Measurements from ENCODE around the gene HSD17B8.
A peak's percentile ranks its signal among the peaks of the same experiment; 100 is the strongest.

The HSD17B8 gene

DNA sequence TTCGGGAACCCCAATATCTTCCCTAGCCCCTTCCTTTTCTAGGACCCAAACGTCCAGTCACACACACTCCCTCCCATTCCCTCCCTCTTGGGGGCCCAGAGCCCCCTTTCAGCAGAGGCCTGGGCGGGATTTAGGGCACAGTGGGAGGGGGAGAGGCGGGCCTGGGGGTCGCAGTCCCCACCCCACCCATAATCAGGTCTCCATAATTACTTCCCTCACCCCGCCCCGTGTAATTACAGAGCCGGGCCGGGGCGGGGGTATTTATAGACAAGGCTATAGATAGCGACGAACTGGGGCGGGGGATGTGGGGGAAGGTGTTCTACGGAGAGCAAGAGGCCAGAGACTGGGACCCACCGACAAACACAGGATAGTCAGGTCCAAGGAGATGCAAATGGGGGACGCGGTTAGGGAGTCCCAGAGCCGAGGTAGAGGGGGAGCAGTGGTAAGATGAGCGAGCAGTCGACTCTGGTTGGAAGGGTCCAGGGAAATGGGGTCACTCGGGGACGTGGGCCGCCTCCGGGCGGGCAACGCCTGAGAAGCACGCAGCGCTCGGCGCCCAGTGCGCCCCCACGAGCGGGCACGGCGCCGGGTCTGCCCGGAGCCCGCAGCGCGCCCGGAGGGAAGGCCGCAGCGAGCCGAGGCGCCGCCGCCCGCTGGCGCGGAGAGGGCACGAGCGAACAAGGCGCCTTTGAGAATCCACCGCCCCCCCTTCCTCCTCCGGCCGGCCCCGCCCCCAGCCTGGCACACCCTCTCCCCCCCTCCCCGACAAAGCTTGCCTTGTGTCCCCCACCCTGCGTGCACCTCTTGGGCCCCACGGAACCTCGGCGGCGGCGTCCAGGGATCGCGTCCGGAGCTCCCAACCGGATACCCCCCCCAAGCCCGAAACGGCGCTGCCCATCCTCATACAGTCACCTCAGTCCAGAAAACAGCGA is 11.5 kb upstream of the HSD17B8 start:
- peak in 2 of 3 experiments; percentile 52 to 55 for DNase-seq

DNA sequence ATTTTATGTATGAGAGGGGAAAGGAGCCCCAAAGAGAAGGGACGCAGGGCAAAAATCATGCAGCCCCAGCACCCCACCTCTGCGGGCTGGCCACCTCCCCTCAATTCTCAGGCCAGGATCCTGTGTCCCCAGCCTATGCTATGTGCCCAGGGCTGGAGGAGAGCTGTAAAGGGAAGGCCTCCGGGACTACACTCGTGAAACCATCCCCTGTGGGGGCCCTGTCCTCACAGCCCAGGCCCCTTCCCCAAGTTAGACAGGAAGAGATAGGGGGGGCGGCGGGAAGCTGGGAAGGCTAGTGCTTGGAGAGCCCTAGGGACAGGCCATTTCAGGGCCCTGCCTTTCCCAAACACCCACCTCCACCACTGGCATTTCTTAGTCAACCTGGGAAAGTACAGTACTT is 10.8 kb upstream of the HSD17B8 start:
- no peak for DNase-seq

DNA sequence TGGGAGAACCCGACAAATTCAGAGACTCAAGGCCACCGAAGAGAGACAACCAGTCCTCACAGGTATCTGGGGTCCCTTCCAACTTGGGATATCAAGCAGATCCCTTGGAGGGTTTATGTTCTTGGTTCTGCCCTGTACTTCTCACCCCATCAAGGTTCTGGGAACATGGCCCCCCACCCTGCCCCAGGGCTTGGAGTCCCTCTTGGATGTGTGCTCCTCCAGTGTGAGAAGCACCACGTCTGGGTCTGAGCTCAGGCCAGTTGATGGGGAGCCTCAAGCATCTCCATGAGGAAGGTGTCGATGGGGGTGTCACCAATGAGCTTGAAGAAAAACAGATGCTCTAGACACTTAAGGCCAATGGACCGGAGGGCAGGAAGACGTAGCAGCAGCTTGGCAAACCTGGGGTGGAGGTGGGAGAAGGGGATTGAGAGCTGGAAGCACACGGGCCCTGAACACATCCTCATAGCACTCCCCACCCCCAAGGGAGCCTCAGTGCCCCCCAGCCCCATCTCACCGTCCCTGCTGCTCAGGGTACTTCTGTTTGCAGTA is 9.9 kb upstream of the HSD17B8 start:
- DNase-seq, result no peak

DNA sequence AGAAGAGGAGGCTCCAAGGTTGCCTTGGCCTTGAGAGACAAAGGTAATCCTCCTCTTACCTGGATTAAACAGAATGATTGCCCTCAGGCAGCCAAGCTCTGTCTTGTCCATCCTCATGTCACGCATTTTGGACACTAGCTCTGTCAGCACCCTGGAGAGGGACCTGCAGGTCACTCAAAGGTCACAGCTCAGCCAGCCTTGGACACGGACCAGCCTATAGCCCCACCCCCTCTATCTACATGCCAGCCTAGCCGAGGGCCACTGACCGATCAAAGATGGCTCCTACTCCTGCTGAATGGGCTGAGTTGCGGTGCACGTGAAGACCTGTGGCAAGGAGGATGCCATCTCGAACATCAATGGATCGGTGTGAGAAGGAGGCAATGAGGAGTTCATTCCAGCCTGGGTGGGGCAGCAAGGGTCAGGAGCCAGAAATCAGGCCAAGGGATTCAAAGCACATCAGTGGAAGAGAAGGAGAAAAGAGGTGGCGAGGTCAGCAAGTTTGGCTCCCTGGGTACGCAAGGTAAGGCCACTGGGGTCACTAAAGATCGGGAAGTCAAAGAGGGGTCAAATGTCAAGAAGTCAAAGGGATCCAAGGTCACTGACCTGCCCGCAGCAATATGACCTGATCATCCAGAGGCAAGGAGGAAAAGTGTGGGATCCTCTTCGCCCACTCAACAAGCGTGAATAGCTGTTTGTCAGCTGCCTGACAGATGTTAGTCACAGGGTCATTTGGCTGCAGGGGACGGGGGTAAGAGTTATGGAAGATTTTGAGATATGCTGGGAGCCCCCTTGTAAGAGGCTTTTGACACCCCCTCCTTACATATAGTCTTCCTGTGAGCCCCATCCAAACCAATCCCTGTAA is 8.9 kb upstream of the HSD17B8 start:
- DNase-seq, result no peak

DNA sequence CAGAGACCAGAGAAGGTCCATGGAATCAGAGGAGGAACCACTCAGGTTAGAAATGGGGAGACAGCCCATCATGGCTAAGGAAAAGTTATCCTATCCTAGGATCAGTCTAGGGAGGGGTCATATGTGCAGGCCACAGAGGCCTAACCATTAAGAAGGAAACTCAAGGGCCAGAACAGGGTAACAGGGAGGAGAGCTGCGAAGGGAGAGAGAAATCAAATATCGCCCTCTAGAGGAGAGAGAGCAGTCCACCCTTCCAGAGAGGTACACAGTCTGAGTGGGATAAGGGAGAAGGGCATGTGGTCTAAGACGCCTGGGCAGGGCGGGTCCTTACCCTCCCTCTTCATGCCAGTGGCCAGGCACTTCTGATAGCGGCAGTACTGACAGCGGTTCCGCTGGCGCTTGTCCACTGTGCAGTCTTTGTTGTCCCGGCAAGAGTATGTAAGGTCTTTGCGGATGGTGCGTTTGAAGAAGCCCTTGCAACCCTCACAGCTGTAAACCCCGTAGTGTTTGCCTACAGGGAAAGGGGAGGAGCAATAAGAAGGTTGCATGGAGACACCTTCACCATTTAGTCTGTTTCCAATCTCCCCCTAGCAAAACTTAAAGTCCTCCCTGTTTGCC is 6.9 kb upstream of the HSD17B8 start:
- peak; percentile 12 to 44 (median 16) for DNase-seq

DNA sequence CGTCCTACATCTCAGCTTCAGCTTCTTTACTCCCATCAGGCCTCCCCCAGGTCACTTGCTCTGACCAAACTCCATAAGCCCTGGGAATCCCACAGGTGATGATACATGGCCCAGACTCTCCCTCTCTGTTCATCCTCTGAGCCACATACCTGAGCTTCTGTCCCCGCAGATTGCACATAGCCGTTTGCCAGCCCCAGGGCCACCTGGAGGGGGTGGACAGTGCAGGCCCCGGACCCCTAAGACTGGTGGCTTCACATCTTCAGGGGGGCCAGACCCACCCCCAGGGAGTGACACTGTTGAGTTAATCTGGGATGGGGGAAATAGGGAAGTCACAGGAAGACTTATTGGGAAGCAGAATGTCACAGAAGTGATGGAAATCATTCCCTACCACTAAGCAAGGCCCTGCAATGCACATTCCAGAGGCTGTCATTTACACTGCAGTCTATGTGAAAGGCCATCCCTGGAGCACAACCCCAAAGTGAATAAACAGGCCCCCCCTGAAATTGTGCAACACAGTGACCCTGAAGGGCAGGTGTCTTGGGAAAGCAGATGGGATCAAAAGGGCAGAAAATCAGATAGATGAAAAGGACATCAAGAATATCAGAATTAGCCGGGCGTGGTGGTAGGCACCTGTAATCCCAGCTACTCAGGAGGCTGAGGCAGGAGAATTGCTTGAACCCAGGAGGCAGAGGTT is 6.1 kb upstream of the HSD17B8 start:
- DNase-seq, result no peak

DNA sequence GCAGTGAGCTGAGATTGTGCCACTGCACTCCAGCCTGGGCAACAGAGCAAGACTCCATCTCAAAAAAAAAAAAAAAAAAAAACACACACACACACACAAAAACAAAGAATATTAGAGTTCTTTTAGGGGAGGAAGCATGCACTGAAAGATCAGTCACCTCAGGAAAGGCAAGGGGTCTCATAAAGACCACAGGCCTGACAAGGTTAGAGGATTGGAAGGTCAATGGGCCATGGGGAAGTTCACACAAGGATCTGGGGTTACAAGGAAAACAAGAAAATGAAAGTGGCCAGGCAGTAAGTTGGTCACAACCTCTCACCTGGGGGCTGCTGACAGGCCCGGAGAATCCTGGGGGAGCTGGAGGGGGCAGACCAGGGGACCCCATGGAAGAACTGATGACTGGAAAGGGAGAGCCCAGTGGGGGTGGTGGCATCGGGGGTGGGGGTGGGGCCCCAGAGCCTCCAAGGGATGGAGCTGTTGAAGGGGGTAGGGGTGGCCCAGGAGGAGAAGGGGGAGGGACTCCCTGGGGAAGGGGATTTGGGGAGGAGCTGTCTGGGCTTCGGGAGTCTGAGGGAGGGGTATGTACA is 5.5 kb upstream of the HSD17B8 start:
- no peak for DNase-seq

DNA sequence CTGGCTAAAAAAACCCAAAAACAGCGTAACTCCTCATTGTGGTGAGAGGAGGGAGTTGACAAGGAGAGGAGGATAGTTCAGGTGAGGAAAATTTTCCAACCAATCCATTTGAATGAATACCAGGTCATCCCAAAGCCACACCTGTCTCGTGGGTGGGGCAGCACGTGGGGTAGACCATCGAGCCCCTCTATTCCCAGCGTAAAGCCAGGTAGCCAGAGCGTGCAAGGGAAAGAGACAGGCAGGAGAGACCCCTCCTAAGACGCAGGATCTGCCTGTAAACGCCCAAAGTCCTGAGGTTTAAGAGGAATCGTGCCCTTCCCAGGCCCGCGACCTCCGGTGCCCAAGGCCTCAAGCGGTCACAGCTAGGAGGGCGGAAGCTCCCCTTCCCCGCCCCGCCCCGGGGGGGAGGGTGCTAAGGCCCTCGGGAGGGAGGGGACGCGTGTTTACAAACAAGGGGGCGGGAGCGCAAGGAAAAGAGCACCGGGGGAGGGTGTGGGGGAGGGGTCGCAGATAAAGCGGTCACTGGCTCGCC is 4.7 kb upstream of the HSD17B8 start:
- peak; percentile 65 to 87 (median 86) for DNase-seq

DNA sequence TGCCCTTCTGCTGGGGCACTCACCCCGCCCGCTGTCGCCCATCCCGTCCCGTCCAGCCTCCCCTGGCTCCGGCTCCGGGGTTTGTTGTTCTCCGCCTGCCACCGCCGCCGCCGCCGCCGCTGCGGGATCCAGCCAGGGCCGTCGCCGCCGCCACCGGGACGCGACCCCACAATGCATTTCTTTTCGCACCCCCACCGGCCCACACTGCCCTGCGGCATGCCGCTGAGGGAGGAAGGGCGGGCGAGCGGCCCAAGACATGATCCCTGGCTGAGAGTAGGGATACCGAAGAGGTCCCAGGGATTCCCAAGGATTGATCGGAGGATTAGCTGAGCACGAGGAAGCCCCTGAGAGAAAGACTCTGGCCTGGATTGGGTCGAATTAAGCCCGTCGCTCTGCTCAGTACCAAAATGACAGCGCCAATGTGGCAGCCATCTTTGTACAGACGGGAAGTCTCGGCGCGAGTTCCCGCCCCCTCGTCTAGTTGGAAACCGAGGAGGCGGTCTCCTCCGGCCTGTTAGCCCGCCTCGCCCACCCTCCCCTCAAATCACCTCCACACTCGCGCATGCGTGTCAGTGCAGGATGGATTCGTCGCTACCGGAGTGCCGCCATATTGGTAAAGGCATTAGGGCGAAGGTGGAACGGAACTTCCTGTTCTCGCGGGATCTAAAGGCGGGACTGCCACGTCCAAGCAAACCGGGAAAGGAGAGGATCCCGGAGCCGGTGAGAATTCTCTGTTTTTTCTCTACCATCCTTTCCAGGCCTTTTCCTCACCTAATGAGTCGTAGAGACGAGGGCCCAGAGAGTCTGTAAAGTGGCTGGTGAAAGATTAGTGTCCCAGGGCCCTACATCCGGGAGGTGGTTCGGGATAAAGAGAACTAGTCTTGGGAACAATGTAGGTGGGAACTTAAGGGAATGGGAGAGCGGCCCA is 4.0 kb upstream of the HSD17B8 start, which contains the start of the genes RXRB and SLC39A7:
TSS of gene RXRB (minus strand) at position 447 of the 928 bp plus-strand sequence. CDS start at position 258, 189 bp downstream.
TSS of gene SLC39A7 (plus strand) at position 649 of the 928 bp plus-strand sequence. CDS start 379 bp downstream, outside the sequence.
- peak; percentile 98 to 99 (median 99) for DNase-seq

DNA sequence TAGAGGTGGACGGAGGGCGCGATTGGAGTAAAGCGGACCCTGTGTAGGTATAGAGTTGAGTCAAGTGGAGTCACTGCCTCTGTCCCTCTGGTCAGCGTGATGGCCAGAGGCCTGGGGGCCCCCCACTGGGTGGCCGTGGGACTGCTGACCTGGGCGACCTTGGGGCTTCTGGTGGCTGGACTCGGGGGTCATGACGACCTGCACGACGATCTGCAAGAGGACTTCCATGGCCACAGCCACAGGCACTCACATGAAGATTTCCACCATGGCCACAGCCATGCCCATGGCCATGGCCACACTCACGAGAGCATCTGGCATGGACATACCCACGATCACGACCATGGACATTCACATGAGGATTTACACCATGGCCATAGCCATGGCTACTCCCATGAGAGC is 3.3 kb upstream of the HSD17B8 start:
- DNase-seq, result no peak

DNA sequence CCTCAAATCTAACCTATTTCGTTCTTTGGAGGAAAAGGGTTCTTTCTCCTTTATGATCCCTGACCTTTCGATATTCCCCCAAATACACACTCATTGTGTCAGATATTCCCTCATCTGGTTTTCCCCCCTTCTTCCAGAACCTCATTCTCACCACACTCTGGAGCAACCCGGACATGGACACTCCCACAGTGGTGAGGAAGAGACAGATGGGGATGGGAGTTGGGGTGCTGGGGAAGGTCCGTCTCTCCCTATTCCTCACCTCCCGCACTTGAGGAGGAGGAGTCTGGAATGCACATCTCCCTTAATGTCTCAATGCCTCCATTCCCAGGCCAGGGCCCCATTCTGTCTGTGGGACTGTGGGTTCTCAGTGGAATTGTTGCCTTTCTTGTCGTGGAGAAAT is 2.5 kb upstream of the HSD17B8 start:
- DNase-seq, result no peak

DNA sequence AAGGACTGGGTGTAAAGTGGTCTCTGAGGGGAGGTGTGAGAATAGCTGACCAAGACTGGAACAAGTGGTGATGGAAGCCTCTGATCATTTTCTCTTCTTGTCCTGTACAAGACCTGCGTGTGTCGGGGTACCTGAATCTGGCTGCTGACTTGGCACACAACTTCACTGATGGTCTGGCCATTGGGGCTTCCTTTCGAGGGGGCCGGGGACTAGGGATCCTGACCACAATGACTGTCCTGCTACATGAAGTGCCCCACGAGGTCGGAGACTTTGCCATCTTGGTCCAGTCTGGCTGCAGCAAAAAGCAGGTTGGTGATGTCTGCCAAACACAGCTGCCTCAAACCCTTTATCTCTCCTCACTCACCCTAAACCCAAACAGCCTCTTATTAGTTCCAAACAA is 1.7 kb upstream of the HSD17B8 start:
- no peak for DNase-seq

DNA sequence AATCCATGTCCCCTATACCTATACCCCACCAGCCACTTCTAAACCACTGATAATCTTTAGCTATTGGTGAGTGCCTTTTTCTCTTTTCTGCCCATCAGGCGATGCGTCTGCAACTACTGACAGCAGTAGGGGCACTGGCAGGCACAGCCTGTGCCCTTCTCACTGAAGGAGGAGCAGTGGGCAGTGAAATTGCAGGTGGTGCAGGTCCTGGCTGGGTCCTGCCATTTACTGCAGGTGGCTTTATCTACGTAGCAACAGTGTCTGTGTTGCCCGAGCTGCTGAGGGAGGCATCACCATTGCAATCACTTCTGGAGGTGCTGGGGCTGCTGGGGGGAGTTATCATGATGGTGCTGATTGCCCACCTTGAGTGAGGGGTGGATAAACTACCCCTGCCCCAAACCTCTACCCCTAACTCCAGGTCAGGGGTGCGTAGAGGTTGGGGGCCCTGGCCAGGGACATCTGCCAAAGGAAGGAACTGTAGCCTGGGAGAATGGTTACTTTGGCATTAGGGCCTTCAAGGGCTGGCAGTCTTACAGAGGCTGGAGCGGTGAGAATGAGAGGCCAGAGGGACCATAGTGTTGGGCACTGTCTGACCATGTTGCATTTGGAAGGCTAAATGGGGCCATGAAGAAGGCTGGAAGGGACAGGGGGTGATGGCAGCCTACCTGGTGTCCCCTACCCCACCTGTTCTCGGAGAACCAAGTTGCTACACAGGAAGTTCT is 851 bp upstream of the HSD17B8 start:
- no peak for DNase-seq

DNA sequence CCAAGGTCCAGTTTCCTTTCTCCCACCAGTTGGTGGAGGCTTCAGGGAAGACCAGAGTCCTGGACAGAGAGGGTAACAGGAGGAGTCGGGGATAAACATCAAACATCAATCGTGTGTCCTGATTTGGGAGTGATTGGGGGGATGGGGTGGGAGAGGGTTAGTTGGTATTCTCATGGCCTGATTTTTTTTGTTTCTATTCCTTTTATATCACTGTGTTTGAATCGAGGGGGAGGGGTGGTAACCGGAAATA is 365 bp upstream of the HSD17B8 start:
- no peak for DNase-seq

DNA sequence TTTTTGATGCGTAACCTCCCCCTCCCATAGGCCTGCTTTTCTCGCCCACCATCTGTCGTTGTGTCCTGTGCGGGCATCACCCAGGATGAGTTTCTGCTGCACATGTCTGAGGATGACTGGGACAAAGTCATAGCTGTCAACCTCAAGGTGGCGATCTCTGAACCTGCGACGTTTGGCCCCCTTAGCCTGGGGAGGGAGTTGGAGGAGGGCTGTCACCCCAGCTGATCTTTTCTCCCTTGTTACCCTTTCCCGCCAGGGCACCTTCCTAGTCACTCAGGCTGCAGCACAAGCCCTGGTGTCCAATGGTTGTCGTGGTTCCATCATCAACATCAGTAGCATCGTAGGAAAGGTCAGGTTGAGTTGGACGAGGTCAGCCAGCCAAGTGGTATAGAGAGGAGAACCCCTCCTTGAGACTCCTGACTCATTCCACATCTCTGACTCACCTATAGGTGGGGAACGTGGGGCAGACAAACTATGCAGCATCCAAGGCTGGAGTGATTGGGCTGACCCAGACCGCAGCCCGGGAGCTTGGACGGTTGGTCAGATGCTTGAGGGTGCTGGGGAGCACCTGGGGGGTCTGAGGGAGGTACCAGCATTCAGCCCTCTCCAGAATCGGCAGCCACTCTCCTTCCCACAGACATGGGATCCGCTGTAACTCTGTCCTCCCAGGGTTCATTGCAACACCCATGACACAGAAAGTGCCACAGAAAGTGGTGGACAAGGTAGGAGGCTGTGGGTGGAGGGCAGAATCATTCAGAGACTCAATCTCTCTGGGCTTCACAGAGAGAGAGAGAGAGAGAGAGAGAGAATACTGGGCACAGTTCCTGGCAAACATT is 954 bp downstream of the HSD17B8 start:
- peak in 1 of 3 experiments; percentile 44 for DNase-seq

DNA sequence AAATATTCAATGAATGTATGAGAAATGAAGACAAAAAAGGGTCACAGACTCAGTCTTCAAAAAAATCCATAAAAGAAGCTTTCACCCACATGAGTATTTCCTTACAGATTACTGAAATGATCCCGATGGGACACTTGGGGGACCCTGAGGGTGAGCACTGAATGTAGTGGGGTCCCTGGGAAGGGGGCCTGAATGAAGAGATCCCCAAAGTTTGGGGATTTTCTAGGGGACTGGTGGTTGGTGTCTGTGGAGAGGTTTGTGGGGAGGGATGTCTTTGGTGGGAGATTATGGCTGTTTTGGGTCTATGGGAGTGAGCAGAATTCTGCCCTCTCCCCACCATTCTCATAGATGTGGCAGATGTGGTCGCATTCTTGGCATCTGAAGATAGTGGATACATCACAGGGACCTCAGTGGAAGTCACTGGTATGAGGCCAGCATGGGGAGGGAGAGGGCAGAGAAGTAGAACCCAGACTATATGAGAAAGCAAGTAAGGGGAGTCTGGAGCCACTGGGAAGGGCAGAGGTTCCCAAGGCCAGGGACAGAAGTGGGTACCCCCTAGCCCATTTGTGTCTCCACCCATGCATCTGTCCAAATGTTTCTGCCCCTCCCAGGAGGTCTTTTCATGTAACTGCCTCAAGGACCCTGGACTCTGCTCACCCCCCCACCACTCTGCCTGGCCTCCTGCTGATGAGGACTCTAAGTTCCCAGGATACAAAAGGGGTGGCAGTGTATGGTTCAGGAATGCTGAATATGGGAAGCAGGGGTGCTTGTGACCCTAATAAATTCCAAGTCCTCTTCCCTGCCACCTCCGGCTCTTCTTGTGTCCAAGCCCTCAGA is 1.8 kb downstream of the HSD17B8 start:
- DNase-seq, result no peak

DNA sequence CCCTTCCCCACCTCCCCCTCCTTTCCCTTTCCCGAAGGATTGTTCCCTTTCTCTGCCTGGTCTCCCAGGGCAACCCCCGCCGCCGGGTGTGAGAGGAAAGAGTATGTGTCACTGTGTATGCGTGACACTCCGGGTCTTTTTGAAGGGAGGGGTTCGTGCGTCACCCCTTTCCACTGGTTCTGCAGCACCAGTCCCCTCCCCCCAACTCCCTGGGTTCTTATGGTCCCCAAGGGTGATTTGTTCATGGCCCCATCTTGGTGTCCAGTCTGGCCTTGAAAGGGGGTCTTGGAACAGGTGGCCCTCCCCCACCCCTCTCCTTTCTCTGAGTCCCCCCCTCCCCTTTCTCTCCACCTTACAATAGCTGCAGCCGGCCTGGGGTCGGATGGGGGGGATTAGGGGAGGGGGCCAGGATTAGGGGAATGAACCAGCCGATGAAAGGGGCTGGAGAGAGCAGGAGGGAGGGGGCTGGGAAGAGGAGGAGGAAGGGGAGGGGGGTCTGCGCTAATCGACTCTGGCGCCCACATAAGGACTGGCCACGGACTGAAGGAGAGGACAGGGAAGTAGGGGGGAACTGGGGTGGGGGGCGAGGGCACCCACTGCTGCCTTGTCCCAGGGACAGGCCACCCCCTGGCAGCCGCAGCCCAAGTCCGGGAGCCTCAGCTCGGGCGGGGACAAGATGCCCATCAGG is 2.6 kb downstream of the HSD17B8 start:
- peak in 2 of 3 experiments; percentile 12 to 47 for DNase-seq

Data from NCI-H1417 (cell line).